HG02571 (cell line): ENCODE results near the gene BAIAP2L1.

Experiments
- ATAC-seq: cut with Tn5 transposase; IDR thresholded peaks from one replicate; pipeline ENCODE4 v1.9.1; 2021; ENCODE audit warnings: mild to moderate bottlenecking, moderate library complexity; ENCODE audit not compliant: unreplicated experiment

BAIAP2L1 gene

DNA sequence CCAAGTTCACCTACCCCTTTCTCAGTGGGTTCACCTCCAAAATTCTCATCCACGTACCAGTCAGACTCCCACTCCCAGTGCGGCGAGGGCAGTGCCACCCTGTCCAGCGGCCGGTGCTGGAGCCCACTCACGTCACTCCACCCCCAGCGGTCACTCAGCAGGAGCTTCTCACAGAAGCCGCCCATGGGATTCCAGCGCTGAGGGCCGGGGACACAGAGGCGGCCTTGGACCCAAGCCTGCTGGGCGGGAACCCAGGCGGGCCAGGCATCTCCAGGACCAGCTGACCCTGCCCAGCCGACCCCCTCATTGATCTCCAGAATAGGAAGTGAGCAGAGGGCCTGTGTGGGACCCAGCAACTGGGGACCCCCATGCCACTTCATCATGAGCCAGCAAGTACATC, 156.0 kb downstream of the BAIAP2L1 start:
- no peak for ATAC-seq

DNA sequence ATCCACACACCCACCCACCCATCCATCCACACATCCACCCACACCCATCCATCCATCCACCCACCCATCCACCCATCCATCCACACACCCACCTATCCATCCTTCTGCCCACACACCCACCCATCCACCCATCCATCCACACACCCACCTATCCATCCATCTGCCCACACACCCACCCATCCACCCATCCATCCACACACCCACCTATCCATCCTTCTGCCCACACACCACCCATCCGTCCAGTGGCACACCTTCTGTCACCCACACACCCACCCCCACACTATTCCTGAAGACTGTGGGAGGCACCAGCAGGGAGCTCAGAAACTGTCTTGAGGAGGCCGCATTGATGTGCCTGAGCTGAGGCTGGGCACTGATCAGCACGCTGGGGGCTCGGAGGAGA, 158.0 kb downstream of the BAIAP2L1 start:
- ATAC-seq, result no peak

DNA sequence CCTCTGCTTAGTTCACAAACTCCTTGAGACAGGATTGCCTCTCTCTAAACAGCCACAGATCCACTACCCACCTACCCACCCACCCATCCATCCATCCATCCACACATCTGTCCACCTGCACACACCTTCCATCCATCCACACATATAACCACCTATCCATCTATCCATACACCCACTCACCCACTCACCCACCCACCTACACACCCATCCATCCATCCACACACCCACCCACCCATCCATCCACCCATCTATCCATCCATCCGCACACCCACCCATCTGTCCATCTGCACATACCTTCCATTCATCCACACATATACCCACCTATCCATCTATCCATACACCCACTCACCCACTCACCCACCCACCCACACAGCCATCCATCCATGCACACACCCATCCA, 158.5 kb downstream of the BAIAP2L1 start:
- no peak for ATAC-seq

DNA sequence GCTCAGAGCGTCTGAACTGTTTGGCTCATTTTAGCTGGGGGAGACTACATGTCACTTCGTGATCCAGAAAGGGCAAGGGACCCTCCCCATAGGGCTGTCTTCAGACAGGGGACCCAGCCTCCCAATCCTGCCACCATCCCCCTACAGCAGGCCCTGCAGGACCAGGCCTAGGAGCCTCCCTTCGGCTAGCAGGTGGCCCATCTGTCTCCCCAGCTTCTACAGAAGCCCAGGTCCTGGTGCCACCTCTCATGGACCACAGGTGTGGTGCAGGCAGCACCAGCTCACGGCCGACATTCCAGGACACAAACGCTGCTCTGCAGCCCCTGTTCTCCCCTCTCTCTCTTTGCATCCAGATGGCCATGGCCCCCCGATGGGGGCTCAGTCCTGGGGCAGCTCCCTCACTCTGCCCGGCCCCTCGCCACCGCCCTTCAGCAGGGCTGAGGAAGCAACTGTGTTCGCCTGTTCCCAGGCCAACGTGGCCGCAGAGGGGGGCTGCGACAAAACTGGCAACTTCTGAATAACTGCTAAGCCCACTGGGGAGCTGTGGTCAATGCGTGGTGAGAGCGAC, 159.1 kb downstream of the BAIAP2L1 start:
- no peak for ATAC-seq
